NCI-H1436 (cell line): Measurements from ENCODE around the gene ABCA1.

ENCODE experiments used
- DNase-seq: peaks from one replicate; lab custom pipeline; 2025; lab: John Stamatoyannopoulos, UW

The ABCA1 gene

GRCh38 chr9:104844710-104845109 is 83.2 kb downstream of the ABCA1 start:
- no peak for DNase-seq

- no peak for DNase-seq
Measured at GRCh38 chr9:104843644-104844240, 84.2 kb downstream of the ABCA1 start.

GRCh38 chr9:104842698-104843097 is 85.3 kb downstream of the ABCA1 start:
- no peak for DNase-seq

GRCh38 chr9:104841601-104842141 is 86.3 kb downstream of the ABCA1 start:
- no peak for DNase-seq

GRCh38 chr9:104838958-104839357 is 89.0 kb downstream of the ABCA1 start:
- DNase-seq, result no peak

- no peak for DNase-seq
Measured at GRCh38 chr9:104836767-104837166, 91.2 kb downstream of the ABCA1 start.

GRCh38 chr9:104836235-104836634 is 91.7 kb downstream of the ABCA1 start:
- peak; percentile 91 for DNase-seq

- DNase-seq, result no peak
Measured at GRCh38 chr9:104835161-104835560, 92.8 kb downstream of the ABCA1 start.

- no peak for DNase-seq
Measured at GRCh38 chr9:104833696-104834095, 94.3 kb downstream of the ABCA1 start.

- DNase-seq, result no peak
Measured at GRCh38 chr9:104831681-104832080, 96.3 kb downstream of the ABCA1 start.

GRCh38 chr9:104826911-104827310 is 101.0 kb downstream of the ABCA1 start:
- no peak for DNase-seq

GRCh38 chr9:104826079-104826775 is 101.7 kb downstream of the ABCA1 start:
- no peak for DNase-seq

GRCh38 chr9:104820336-104820735 is 107.6 kb downstream of the ABCA1 start:
- DNase-seq, result no peak

GRCh38 chr9:104819033-104819432 is 108.9 kb downstream of the ABCA1 start:
- no peak for DNase-seq

- no peak for DNase-seq
Measured at GRCh38 chr9:104817437-104817836, 110.5 kb downstream of the ABCA1 start.

- DNase-seq, result no peak
Measured at GRCh38 chr9:104815851-104816565, 111.9 kb downstream of the ABCA1 start.

GRCh38 chr9:104810421-104811339 is 117.3 kb downstream of the ABCA1 start:
- DNase-seq, result no peak

GRCh38 chr9:104808035-104808614 is 119.8 kb downstream of the ABCA1 start:
- DNase-seq, result peak; percentile 48

GRCh38 chr9:104805441-104805840 is 122.5 kb downstream of the ABCA1 start:
- no peak for DNase-seq

GRCh38 chr9:104802906-104803305 is 125.0 kb downstream of the ABCA1 start:
- no peak for DNase-seq

GRCh38 chr9:104802110-104802509 is 125.8 kb downstream of the ABCA1 start:
- no peak for DNase-seq
